Measurements from ENCODE around the gene TNFSF13. TPM values are rescaled to one million over a fixed set of nuclear protein-coding genes. Genes with fewer than 3 reads are reported as not detected.

The TNFSF13 gene
- total RNA-seq, 1 experiment from 2014 or later = 1.7 TPM

- H3K27me3 ChIP-seq = no peaks in the 10 kb centered on the region
- H3K9me3 ChIP-seq = no peaks in the 10 kb centered on the region
- H3K4me3 ChIP-seq = peak within 1 kb of the TSS; percentile 48
- DNase-seq = peak; percentile 31
- no peaks in the 10 kb centered on the region for H3K36me3 ChIP-seq
These were observed 9.8 kb upstream of the TNFSF13 start, which contains the start of gene TNFSF12 for GRCh38 chr17:7548585-7549400. Gene TNFSF12, plus strand, starts transcription at chr17:7549058. Its CDS starts 96 bp downstream, at chr17:7549154.

- no peak for DNase-seq
These were observed 9.0 kb upstream of the TNFSF13 start for GRCh38 chr17:7549401-7550055.

GRCh38 chr17:7550344-7550743, 8.2 kb upstream of the TNFSF13 start:
- no peak for DNase-seq
- H3K27me3 ChIP-seq = no peaks in the 10 kb centered on the region
- H3K4me3 ChIP-seq = no peak overlapping the region
- no peaks in the 10 kb centered on the region for H3K36me3 ChIP-seq
- H3K9me3 ChIP-seq = no peaks in the 10 kb centered on the region

More at GRCh38 chr17:7549401-7550055, 9.0 kb upstream of the TNFSF13 start:
- Histone ChIP-seq H3K9me3 (no peaks in the 10 kb centered on the region), H3K36me3 (no peaks in the 10 kb centered on the region), H3K27me3 (no peaks in the 10 kb centered on the region), H3K4me3 (peak overlapping the region; percentile 48; the same call in 1 of the 2 replicates)

- no peaks in the 10 kb centered on the region for H3K9me3 ChIP-seq
- no peaks in the 10 kb centered on the region for H3K27me3 ChIP-seq
- no peak overlapping the region for H3K4me3 ChIP-seq
- no peaks in the 10 kb centered on the region for H3K36me3 ChIP-seq
- DNase-seq = no peak
These were observed 7.2 kb upstream of the TNFSF13 start for GRCh38 chr17:7551396-7551795.

GRCh38 chr17:7552621-7553051, 5.9 kb upstream of the TNFSF13 start:
- Histone ChIP-seq H3K36me3 (no peaks in the 10 kb centered on the region), H3K27me3 (no peaks in the 10 kb centered on the region), H3K4me3 (no peak overlapping the region), H3K9me3 (no peaks in the 10 kb centered on the region)
- DNase-seq = no peak

GRCh38 chr17:7553356-7553755, 5.2 kb upstream of the TNFSF13 start:
- H3K9me3 ChIP-seq = no peaks in the 10 kb centered on the region
- no peaks in the 10 kb centered on the region for H3K36me3 ChIP-seq
- DNase-seq = no peak
- H3K27me3 ChIP-seq = no peaks in the 10 kb centered on the region
- H3K4me3 ChIP-seq = no peak overlapping the region

GRCh38 chr17:7555320-7555948, 3.1 kb upstream of the TNFSF13 start:
- Histone ChIP-seq H3K36me3 (no peaks in the 10 kb centered on the region), H3K27me3 (no peaks in the 10 kb centered on the region), H3K9me3 (no peaks in the 10 kb centered on the region), H3K4me3 (no peak overlapping the region)
- DNase-seq = no peak

- DNase-seq = no peak
- H3K9me3 ChIP-seq = no peaks in the 10 kb centered on the region
- no peaks in the 10 kb centered on the region for H3K36me3 ChIP-seq
- H3K4me3 ChIP-seq = no peak overlapping the region
- no peaks in the 10 kb centered on the region for H3K27me3 ChIP-seq
These were observed 1.9 kb upstream of the TNFSF13 start for GRCh38 chr17:7556627-7557026.

GRCh38 chr17:7557147-7557764, 1.3 kb upstream of the TNFSF13 start:
- H3K27me3 ChIP-seq = no peaks in the 10 kb centered on the region
- no peak overlapping the region for H3K4me3 ChIP-seq
- DNase-seq = no peak
- H3K36me3 ChIP-seq = no peaks in the 10 kb centered on the region
- H3K9me3 ChIP-seq = no peaks in the 10 kb centered on the region

GRCh38 chr17:7557775-7558543, 591 bp upstream of the TNFSF13 start:
- Histone ChIP-seq H3K36me3 (no peaks in the 10 kb centered on the region; the same call in 1 of the 2 replicates), H3K9me3 (no peaks in the 10 kb centered on the region), H3K4me3 (no peak overlapping the region), H3K27me3 (no peaks in the 10 kb centered on the region)
- peak; percentile 58 for DNase-seq

GRCh38 chr17:7559320-7560171, 996 bp downstream of the TNFSF13 start:
- peaks cover 8% of the 10 kb centered on the region for H3K36me3 ChIP-seq
- DNase-seq = no peak
- H3K27me3 ChIP-seq = no peaks in the 10 kb centered on the region
- no peak overlapping the region for H3K4me3 ChIP-seq
- no peaks in the 10 kb centered on the region for H3K9me3 ChIP-seq

GRCh38 chr17:7560172-7561027, 1.9 kb downstream of the TNFSF13 start:
- DNase-seq = peak; percentile 26
- peaks cover 9% of the 10 kb centered on the region for H3K36me3 ChIP-seq
- no peaks in the 10 kb centered on the region for H3K9me3 ChIP-seq
- H3K4me3 ChIP-seq = peak overlapping the region; percentile 71
- no peaks in the 10 kb centered on the region for H3K27me3 ChIP-seq

GRCh38 chr17:7561028-7561575, 2.6 kb downstream of the TNFSF13 start:
- Histone ChIP-seq H3K4me3 (peak overlapping the region; percentile 71), H3K9me3 (no peaks in the 10 kb centered on the region), H3K36me3 (peaks cover 13% of the 10 kb centered on the region), H3K27me3 (no peaks in the 10 kb centered on the region)
- DNase-seq = peak; percentile 81

- peak within 1 kb of the TSS; percentile 71 for H3K4me3 ChIP-seq
- no peaks in the 10 kb centered on the region for H3K27me3 ChIP-seq
- DNase-seq = peak; percentile 87
- peaks cover 13% of the 10 kb centered on the region for H3K36me3 ChIP-seq
- no peaks in the 10 kb centered on the region for H3K9me3 ChIP-seq
These were observed 3.1 kb downstream of the TNFSF13 start, which contains the start of gene SENP3 for GRCh38 chr17:7561589-7562207. Gene SENP3, plus strand, starts transcription at chr17:7561919. Its CDS starts 1,158 bp downstream, at chr17:7563077.

All from MG63 (cell line).